Stimulated activated naive CD4-positive, alpha-beta T cell treated with Interleukin-2 at 50 U/mL for 16 hours (primary cell): Measurements from ENCODE around the gene ROS1.

Experiments used
- DNase-seq: peaks from one replicate; lab custom pipeline; 2025; lab: John Stamatoyannopoulos, UW

The ROS1 gene

GRCh38 chr6:117309069-117309468, 116.7 kb downstream of the ROS1 start:
- no peak for DNase-seq

GRCh38 chr6:117307655-117308054, 118.1 kb downstream of the ROS1 start:
- no peak for DNase-seq

DNA sequence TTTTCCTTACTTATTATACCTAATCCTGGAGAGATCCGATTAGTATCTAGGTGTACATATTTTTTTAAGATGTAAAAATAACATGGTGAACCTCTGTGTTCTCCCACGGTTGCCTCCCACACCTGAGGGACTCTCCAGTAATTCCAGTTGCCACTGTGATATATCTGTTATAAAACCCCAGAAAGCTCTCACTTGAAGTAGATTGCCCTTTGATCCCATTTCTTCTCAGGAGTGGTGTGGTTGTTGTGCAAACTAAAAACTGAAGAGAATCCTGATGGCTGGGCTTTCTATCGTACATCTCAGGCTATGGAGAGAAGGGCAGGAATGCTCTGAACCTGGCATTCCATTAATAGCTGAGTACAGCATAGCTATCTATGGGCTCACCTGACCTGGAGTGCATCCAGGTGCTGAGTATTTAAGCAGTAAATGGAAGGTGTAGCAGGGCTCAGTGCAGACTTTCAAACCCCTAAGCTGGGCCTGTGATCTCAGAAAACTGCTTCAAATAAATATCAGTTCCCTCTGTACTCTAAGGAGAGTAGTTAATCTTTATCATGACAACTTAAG, 119.4 kb downstream of the ROS1 start:
- no peak for DNase-seq

DNA sequence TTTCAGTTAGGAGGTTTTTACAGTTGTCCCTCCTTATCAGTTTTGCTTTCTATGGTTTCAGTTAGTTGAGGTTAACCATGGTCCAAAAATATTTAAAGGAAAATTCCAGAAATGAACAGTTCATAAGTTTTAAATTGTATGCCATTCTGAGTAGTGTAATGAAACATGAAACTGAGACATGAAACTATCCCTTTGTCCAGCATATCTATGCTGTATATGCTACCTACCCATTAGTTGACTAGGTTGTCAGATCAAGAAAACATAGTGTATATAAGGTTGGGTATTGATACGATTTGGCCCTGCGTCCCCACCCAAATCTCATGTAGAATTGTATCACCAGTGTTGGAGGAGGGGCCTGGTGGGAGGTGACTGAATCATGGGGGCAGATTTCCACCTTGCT, 121.3 kb downstream of the ROS1 start:
- DNase-seq, result no peak

GRCh38 chr6:117303323-117303722, 122.4 kb downstream of the ROS1 start:
- no peak for DNase-seq

DNA sequence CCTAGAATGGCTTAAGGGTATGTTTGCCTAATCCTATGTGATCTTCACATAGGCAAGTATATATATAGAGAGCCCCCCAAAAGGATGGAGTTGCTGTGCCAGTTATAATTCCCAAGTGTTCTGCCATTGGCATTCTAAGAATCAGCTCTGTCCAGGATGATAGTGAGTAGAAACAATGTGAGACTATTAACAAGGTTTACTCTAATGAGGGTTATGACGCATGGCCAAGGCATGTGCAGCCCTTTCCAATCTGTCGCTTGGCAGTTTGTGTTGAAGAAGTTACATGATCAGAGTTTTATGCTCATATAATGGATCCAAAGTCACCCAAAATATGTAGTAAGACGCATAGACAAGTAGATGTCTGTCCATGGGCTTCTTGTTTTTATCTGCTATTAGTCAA, 126.8 kb downstream of the ROS1 start:
- no peak for DNase-seq

- DNase-seq, result no peak
These were observed 135.4 kb downstream of the ROS1 start for GRCh38 chr6:117290173-117290846.

DNA sequence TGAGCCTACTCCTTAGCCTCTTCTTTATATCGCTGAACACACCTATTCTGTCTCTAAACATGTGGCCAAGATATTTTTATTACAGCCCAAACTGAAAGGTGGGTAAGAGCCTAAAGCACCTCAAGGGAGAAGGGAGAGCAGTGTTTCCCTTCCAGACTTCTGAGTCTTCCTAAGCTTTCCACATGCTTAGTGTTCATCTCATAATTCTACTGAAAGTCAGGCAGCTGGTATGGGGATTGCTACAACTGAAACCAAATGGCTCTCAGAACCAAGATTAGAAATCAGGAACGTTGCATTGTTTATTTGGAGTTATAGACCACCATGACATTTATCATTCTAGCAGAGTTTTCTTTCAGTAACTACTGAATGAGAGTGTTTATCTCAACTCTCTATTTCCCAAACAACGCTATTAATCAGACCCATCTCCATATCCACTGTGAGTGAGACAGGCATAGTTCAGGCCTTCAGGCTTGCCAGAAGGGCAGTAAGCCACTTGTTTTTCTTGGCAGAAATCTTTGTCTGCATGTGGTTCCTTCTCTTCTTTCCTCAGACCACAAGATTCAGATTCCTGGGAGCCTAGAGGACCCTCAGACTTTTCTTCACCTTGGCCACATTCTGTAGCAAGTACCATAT, 137.5 kb downstream of the ROS1 start:
- DNase-seq, result no peak

DNA sequence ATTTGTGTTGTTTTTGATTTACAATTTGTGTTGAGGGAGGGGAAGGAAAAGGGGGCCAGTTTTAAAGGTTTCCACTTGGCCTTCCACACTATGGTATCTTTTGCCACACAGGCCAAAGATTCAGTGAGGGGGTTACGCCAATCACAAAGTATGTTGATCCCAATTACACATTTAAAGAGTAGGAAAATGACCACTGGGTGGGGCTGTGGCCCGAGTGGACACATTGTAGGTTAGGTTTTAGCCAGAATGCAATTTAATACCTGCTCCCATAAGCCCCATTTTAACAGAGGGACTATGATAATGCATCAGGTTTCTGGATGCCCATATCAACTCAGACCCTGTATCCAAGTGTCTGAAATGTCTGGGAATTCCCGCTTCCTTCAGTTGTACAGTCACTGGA, 144.8 kb downstream of the ROS1 start:
- DNase-seq, result no peak

DNA sequence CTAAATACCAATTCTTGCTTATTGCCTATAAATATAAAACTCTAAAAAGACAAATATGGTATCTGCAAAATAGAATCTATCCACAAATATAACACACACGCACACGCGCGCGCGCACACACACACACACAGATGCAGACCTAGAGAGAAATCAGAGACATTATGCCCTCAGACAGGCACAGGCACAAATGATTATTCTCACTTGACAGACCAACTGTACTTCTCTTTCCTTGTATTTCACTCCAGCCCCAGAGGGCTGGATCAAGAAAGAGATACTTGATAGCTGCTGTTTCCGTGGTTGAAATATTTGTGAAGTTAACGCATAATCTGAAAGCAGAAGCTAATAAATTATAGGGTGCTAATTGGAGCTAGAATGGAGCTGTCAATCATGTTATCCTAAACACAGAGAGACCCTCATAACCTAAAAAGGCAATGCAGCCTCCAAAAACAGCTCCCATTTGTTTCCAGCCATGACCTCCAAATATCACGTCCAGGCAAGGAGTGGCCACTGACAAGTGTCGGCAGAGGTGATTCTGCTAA, 148.9 kb downstream of the ROS1 start:
- no peak for DNase-seq

DNA sequence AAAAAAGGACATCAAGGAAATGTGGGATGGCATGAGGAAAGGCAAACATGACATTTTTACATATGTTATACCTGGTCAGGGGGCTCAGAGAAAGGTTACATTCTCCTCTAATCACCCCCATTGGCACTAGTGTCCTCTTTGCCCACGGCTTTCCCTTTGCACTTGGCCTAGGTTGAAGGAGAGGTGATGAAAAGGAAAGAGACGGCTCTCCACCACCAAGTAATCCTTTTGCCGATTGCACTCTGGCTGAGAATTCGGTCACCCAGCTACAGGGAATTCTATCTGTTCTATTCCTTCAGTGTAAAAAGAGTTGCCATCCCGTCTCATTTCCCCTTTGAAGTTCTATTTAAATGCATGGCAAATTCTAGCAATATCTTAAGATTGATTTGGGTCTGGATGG, 150.0 kb downstream of the ROS1 start:
- no peak for DNase-seq

DNA sequence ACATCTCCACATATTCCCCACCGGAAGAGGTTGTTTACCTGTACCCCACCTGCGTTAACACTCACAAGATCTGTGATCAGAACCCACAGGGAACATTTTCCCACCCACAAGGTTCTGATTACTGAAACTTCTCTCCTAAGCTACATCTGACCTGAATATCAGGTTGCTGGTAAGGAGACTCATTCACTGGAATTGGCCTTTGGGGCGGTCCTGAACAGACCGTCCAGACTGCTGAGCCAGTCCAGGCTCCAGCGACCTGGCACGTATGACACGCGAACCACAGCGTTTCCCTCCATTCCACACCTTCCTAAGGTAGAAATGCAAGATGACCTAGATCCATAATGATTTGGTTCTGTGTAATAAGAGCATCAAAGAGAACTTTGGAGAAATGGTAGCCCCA, 150.5 kb downstream of the ROS1 start:
- no peak for DNase-seq

DNA sequence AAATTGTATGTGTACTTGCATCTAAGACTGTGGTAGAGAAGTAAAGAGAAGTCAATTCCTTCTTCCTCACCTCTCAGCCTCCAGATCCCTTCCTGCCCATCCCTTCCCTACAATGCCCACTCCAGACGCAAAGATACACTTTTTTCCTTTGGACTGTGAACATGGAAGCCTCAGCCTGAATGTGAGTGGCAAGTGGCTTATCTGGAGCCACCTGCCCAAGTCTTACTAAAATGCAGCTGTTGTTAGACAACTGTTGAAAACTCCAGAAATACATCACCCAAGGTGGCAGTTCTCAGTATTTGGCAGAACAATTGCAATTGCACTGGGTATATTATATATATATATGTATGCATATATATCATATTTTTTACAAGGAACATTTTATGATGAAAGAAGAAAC, 152.9 kb downstream of the ROS1 start:
- no peak for DNase-seq

- DNase-seq, result no peak
These were observed 153.5 kb downstream of the ROS1 start for GRCh38 chr6:117272032-117272866.

- no peak for DNase-seq
These were observed 154.8 kb downstream of the ROS1 start for GRCh38 chr6:117270843-117271507.

- DNase-seq, result no peak
These were observed 155.5 kb downstream of the ROS1 start for GRCh38 chr6:117270055-117270842.

DNA sequence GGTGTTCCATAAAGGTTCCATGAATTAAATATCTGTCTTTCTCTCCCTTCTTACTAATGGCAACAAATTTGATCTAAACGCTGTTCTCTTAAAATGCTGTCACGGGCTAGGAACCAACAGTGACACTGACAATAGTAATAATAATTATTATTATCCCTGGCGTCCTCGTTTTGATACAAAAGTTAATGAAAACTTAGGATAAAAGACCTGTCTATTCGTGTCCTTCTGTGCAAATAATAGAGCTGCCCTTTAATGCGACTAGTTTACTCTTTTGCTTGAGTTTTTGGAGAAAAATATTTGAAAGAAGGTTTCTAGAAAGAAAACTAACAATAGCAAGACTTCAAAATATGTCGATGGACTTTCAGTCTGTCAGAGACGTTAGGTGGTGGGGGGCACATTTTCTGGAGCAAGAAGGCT, 156.1 kb downstream of the ROS1 start:
- DNase-seq, result no peak

GRCh38 chr6:117268924-117269323, 156.8 kb downstream of the ROS1 start:
- no peak for DNase-seq

- no peak for DNase-seq
These were observed 157.8 kb downstream of the ROS1 start for GRCh38 chr6:117267766-117268534.

DNA sequence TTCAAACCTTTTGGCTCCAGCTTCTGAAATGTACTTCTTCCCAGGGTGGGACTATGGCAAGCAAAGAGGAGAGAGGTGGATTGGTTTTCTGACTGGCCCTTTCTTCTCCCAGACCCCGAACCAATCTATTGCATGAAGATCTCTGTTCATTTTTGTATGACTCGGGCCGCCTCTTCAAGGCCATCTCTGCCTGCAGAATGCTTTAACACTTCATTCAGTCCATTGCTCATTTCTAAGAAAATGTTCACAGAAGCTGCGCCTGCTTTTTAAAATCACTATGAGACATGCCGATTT, 158.7 kb downstream of the ROS1 start:
- no peak for DNase-seq
